ENCODE measurements around the gene ALDH1L2.

DNA sequence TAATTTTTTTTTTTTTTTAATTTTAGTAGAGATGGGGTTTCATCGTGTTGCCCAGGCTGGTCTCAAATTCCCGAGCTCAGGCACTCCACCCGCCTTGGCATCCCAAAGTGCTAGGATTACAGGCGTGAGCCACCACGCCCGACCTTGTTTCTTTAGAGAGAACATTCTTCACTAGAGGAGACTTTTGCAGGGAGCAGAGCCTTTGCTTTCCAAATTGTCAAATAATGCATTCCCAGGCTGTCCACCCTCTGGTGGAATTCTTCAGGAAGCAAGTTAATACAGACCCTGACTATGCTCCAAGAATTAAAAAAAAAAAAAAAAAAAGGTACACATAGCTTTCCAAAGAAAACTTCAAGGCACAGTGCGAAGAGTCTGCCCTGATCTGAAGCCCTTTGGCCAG, 6.8 kb downstream of the ALDH1L2 start:
- no peak for TF ChIP-seq EZH2 (IDR thresholded peaks at IDR 0.05; ENCODE audit: borderline replicate concordance, low read length)
- TF ChIP-seq, protein P1, sequence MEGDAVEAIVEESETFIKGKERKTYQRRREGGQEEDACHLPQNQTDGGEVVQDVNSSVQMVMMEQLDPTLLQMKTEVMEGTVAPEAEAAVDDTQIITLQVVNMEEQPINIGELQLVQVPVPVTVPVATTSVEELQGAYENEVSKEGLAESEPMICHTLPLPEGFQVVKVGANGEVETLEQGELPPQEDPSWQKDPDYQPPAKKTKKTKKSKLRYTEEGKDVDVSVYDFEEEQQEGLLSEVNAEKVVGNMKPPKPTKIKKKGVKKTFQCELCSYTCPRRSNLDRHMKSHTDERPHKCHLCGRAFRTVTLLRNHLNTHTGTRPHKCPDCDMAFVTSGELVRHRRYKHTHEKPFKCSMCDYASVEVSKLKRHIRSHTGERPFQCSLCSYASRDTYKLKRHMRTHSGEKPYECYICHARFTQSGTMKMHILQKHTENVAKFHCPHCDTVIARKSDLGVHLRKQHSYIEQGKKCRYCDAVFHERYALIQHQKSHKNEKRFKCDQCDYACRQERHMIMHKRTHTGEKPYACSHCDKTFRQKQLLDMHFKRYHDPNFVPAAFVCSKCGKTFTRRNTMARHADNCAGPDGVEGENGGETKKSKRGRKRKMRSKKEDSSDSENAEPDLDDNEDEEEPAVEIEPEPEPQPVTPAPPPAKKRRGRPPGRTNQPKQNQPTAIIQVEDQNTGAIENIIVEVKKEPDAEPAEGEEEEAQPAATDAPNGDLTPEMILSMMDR (IDR thresholded peaks at IDR 0.05; ENCODE audit: low read length), result no peak
